Endothelial cell of umbilical vein (primary cell): ENCODE measurements around the gene QPCT. TPM values are rescaled to one million over a fixed set of nuclear protein-coding genes. Genes with fewer than 3 reads are reported as not detected.

Experiments used
- BruUV-seq: library from RNA; stranded (reverse); fragments of 400-500 nt; replicated peaks from 2 replicates; lab custom pipeline; 2021; lab: Mats Ljungman, UMichigan
- CTCF ChIA-PET: fragments of 300-600, 350-600 bp; sonication (Branson Sonifier 250); formaldehyde crosslinking; loops from one replicate; lab custom pipeline; 2021; ENCODE audit warnings: antibody characterized with exemption, inconsistent platforms; lab: Charles Lee
- POLR2A ChIA-PET: fragments of 300-600, 350-600 bp; sonication (Branson Sonifier 250); formaldehyde crosslinking; loops from one replicate; lab custom pipeline; 2021; ENCODE audit warnings: antibody characterized with exemption, inconsistent platforms; lab: Charles Lee
- DNase-seq: peaks from one replicate; pipeline ENCODE4 v3.0.0-alpha.2; 2011; ENCODE audit warnings: low read depth, low spot score
- FAIRE-seq: peaks from 2 replicates; lab custom pipeline; 2011; peaks lifted over from hg19 to GRCh38; lab: Jason Lieb, UNC
- H2AFZ ChIP-seq: 2 replicates; pipeline ENCODE4 v1.6.0; 2012; ENCODE audit warnings: low read depth, low read length, control low read depth, inconsistent platforms
- H3K27ac ChIP-seq: 2 replicates; pipeline ENCODE4 v1.5.1; 2011; ENCODE audit warnings: low read depth, mild to moderate bottlenecking, control low read depth, low read length, moderate library complexity; ENCODE audit not compliant: insufficient read depth
- H3K27me3 ChIP-seq, 2 experiments: 2 replicates each; pipeline versions ENCODE4 v1.6.0 to v1.6.1; 2011; ENCODE audit warnings: low read length in 2 of 2, mixed read lengths in 1 of 2; ENCODE audit not compliant: control insufficient read depth in 2 of 2, insufficient read depth in 2 of 2
- H3K36me3 ChIP-seq, 2 experiments: 2 replicates in 1 of 2; 3 replicates in 1 of 2; pipeline ENCODE4 v1.5.1; 2011; ENCODE audit warnings: low read length in 2 of 2, mild to moderate bottlenecking in 1 of 2, moderate library complexity in 1 of 2; ENCODE audit not compliant: control insufficient read depth in 2 of 2, insufficient read depth in 2 of 2; ENCODE audit errors: extremely low read depth in 1 of 2
- H3K4me1 ChIP-seq: 3 replicates; pipeline ENCODE4 v1.5.1; 2011; ENCODE audit warnings: mild to moderate bottlenecking, low read length; ENCODE audit not compliant: control insufficient read depth, insufficient read depth; ENCODE audit errors: extremely low read depth
- H3K4me2 ChIP-seq: 2 replicates; pipeline ENCODE4 v1.6.1; 2011; ENCODE audit warnings: low read length, control low read depth, mixed read lengths; ENCODE audit not compliant: insufficient read depth
- H3K4me3 ChIP-seq, 3 experiments: fragments of 200-600 bp in 1 of 3; sonication (generic), shearing (Covaris generic) in 1 of 3; replicated peaks in 1 of 3; 2 replicates each; pipeline ENCODE4 v1.5.1; 2011 to 2016; ENCODE audit warnings: control low read depth in 3 of 3, low read length in 3 of 3, mild to moderate bottlenecking in 2 of 3, inconsistent platforms in 1 of 3, low read depth in 1 of 3, moderate library complexity in 1 of 3; ENCODE audit not compliant: insufficient read depth in 1 of 3
- H3K79me2 ChIP-seq: 2 replicates; pipeline ENCODE4 v1.6.0; 2012; ENCODE audit warnings: low read length, inconsistent platforms; ENCODE audit not compliant: control insufficient read depth, insufficient read depth
- H3K9ac ChIP-seq: replicated peaks from 2 replicates; pipeline ENCODE3; 2011; ENCODE audit warnings: low read length, control low read depth; ENCODE audit not compliant: insufficient read depth; ENCODE audit errors: extremely low read depth
- H3K9me1 ChIP-seq: replicated peaks from 3 replicates; pipeline ENCODE4 v1.6.0; 2011; ENCODE audit warnings: mild to moderate bottlenecking, low read length; ENCODE audit not compliant: control insufficient read depth, insufficient read depth; ENCODE audit errors: extremely low read depth
- H3K9me3 ChIP-seq: replicated peaks from 2 replicates; pipeline ENCODE4 v1.5.1; 2012; ENCODE audit warnings: low read length, inconsistent platforms; ENCODE audit not compliant: control insufficient read depth, insufficient read depth
- H4K20me1 ChIP-seq: replicated peaks from 2 replicates; pipeline ENCODE3; 2011; ENCODE audit warnings: mild to moderate bottlenecking, low read length; ENCODE audit not compliant: control insufficient read depth, insufficient read depth; ENCODE audit errors: extremely low read depth
- EZH2 ChIP-seq: IDR thresholded peaks from 2 replicates; pipeline ENCODE4 v1.6.1; 2012; ENCODE audit warnings: borderline replicate concordance, low read depth, mild to moderate bottlenecking, moderate library complexity, low read length, inconsistent platforms; ENCODE audit not compliant: severe bottlenecking
- FOS ChIP-seq: IDR thresholded peaks from 2 replicates; pipeline ENCODE4 v1.6.1; 2011; ENCODE audit warnings: mild to moderate bottlenecking, low read length, moderate library complexity, borderline replicate concordance; ENCODE audit not compliant: insufficient read depth
- GATA2 ChIP-seq: IDR thresholded peaks from 2 replicates; pipeline ENCODE4 v1.7.0; 2011; ENCODE audit warnings: low read depth, mild to moderate bottlenecking, moderate library complexity, mixed read lengths, low read length; ENCODE audit not compliant: insufficient read length, insufficient read depth
- JUN ChIP-seq: IDR thresholded peaks from 2 replicates; pipeline ENCODE4 v1.6.1; 2011; ENCODE audit warnings: borderline replicate concordance, low read depth; ENCODE audit not compliant: insufficient read length, insufficient read depth
- MAX ChIP-seq: IDR thresholded peaks from 2 replicates; pipeline ENCODE4 v1.6.1; 2011; ENCODE audit not compliant: insufficient read depth, insufficient read length
- MYC ChIP-seq: IDR thresholded peaks from one replicate; pipeline ENCODE4 v1.6.1; 2011; ENCODE audit warnings: mild to moderate bottlenecking, low read depth, low read length
- POLR2A ChIP-seq: IDR thresholded peaks from 2 replicates; pipeline ENCODE4 v1.6.1; 2012; ENCODE audit warnings: low read depth, mild to moderate bottlenecking, control low read depth, low read length
- POLR2AphosphoS5 ChIP-seq: IDR thresholded peaks from 2 replicates; pipeline ENCODE4 v1.6.1; 2012; ENCODE audit warnings: low read depth, mild to moderate bottlenecking, control low read depth, low read length, moderate library complexity; ENCODE audit not compliant: insufficient read depth
- dilution Hi-C: fragments of 300-500 bp; cut with MboI; formaldehyde crosslinking; loops from one replicate; pipeline ENCODE4 v1.15.0; 2019; ENCODE audit warnings: low sequenced_read_pairs; ENCODE audit not compliant: extremely low pct_ligation_motif_present
- intact Hi-C: fragments of 100-400 bp; cut with micrococcal nuclease; formaldehyde crosslinking; loops from one replicate; pipeline ENCODE4 v1.10.0; 2022
- polyA plus RNA-seq, 4 experiments: library from polyadenylated mRNA; depleted of rRNA in 3 of 4; stranded (reverse) in 3 of 4; unstranded in 1 of 4; fragments of >200 nt; gene quantifications; 2 replicates each; pipeline versions ENCODE4 v1.2.1 to v1.2.3, GENCODE V29; 2011 to 2012; ENCODE audit warnings: missing spikeins in 1 of 4
- total RNA-seq: library from RNA; stranded (reverse); gene quantifications from 2 replicates; pipeline ENCODE4 v1.2.3, GENCODE V29; 2021
- TF ChIP-seq, protein P1 (sequence below), 2 donors: IDR thresholded peaks; 1 replicate in 1 of 2; 2 replicates in 1 of 2; pipeline ENCODE4 v1.5.1; 2011; ENCODE audit warnings: low read length in 2 of 2, mild to moderate bottlenecking in 2 of 2, moderate library complexity in 2 of 2, control low read depth in 1 of 2, inconsistent platforms in 1 of 2, low read depth in 1 of 2; ENCODE audit not compliant: insufficient read depth in 1 of 2; ENCODE audit errors: extremely low read depth in 1 of 2

QPCT gene
- total and polyA plus RNA-seq, 2 donors (not counting 3 experiments of a cell fraction or from before 2014, with no cell fraction given) = 12.8 to 17.2 TPM

GRCh38 chr2:37333256-37333655 is 11.2 kb upstream of the QPCT start:
- no peak overlapping the region for H3K27ac ChIP-seq
- H3K4me2 ChIP-seq = no peak overlapping the region
- no peaks in the 10 kb centered on the region for H3K79me2 ChIP-seq
- no peak overlapping the region for H3K4me3 ChIP-seq
- TF ChIP-seq FOS (no peak), GATA2 (no peak), MAX (no peak), POLR2AphosphoS5 (no peak), MYC (no peak), EZH2 (no peak), POLR2A (no peak), JUN (no peak)
- TF ChIP-seq, protein P1, sequence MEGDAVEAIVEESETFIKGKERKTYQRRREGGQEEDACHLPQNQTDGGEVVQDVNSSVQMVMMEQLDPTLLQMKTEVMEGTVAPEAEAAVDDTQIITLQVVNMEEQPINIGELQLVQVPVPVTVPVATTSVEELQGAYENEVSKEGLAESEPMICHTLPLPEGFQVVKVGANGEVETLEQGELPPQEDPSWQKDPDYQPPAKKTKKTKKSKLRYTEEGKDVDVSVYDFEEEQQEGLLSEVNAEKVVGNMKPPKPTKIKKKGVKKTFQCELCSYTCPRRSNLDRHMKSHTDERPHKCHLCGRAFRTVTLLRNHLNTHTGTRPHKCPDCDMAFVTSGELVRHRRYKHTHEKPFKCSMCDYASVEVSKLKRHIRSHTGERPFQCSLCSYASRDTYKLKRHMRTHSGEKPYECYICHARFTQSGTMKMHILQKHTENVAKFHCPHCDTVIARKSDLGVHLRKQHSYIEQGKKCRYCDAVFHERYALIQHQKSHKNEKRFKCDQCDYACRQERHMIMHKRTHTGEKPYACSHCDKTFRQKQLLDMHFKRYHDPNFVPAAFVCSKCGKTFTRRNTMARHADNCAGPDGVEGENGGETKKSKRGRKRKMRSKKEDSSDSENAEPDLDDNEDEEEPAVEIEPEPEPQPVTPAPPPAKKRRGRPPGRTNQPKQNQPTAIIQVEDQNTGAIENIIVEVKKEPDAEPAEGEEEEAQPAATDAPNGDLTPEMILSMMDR (IDR thresholded peaks at IDR 0.05; ENCODE audit: extremely low read depth in 1 of 2, insufficient read depth in 1 of 2, low read depth in 1 of 2, low read length in 2 of 2) = no peak
- H3K9me1 ChIP-seq = no peaks in the 10 kb centered on the region
- no TSS peak for BruUV-seq
- H4K20me1 ChIP-seq = no peaks in the 10 kb centered on the region
- no peak for DNase-seq
- intact Hi-C loops (no loop called here), dilution Hi-C loops (no loop called here)
- H3K9me3 ChIP-seq = no peaks in the 10 kb centered on the region
- ChIA-PET CTCF (no interaction called here), POLR2A (no interaction called here)
- no peak for FAIRE-seq
- no peaks in the 10 kb centered on the region for H3K4me1 ChIP-seq
- no peak overlapping the region for H3K9ac ChIP-seq
- no peaks in the 10 kb centered on the region for H3K36me3 ChIP-seq
- H2AFZ ChIP-seq = no peak overlapping the region
- H3K27me3 ChIP-seq = no peaks in the 10 kb centered on the region
